Caco-2 (cell line): ENCODE data around the gene KATNA1. TPM values are rescaled to one million over a fixed set of nuclear protein-coding genes. Genes with fewer than 3 reads are reported as not detected.

Experiments
- BruUV-seq: library from RNA; stranded (reverse); fragments of 400-500 nt; replicated peaks from 2 replicates; lab custom pipeline; 2021; lab: Mats Ljungman, UMichigan
- CTCF ChIA-PET: fragments of 300-600 bp; sonication (Branson Sonifier 250); formaldehyde crosslinking; loops from one replicate; lab custom pipeline; 2022; ENCODE audit warnings: antibody characterized with exemption; lab: Charles Lee
- POLR2A ChIA-PET: fragments of 300-600 bp; sonication (Branson Sonifier 250); formaldehyde crosslinking; loops from one replicate; lab custom pipeline; 2022; ENCODE audit warnings: antibody characterized with exemption; lab: Charles Lee
- DNase-seq, 2 experiments: peaks; one replicate each; pipeline versions ENCODE4 v3.0.0 to v3.0.0-alpha.2; 2020 to 2022
- H3K27me3 ChIP-seq: replicated peaks from 2 replicates; pipeline ENCODE4 v1.6.0; 2011; ENCODE audit warnings: low read length; ENCODE audit not compliant: control insufficient read depth, insufficient read depth
- H3K36me3 ChIP-seq: 2 replicates; pipeline ENCODE4 v1.5.1; 2011; ENCODE audit warnings: low read length; ENCODE audit not compliant: control insufficient read depth, insufficient read depth
- H3K4me1 ChIP-seq: fragments of 250-450 bp; sonication (Bioruptor Pico); 2 replicates; pipeline ENCODE4 v1.5.1; 2020; ENCODE audit warnings: mild to moderate bottlenecking
- H3K4me3 ChIP-seq: 2 replicates; pipeline ENCODE4 v1.5.1; 2011; ENCODE audit warnings: low read depth, mild to moderate bottlenecking, control low read depth, low read length
- H3K9me3 ChIP-seq: fragments of 250-450 bp; sonication (Bioruptor Pico); 2 replicates; pipeline ENCODE4 v1.5.1; 2020; ENCODE audit warnings: mild to moderate bottlenecking, moderate library complexity
- H3K27ac Mint-ChIP-seq: one replicate; pipeline ENCODE4 v1.8.0; 2022; ENCODE audit warnings: mixed read lengths; ENCODE audit not compliant: unreplicated experiment
- H3K27me3 Mint-ChIP-seq: one replicate; pipeline ENCODE4 v1.8.0; 2022; ENCODE audit warnings: mixed read lengths; ENCODE audit not compliant: insufficient read depth, unreplicated experiment
- H3K36me3 Mint-ChIP-seq: one replicate; pipeline ENCODE4 v1.8.0; 2022; ENCODE audit warnings: mild to moderate bottlenecking, mixed read lengths; ENCODE audit not compliant: insufficient read depth, unreplicated experiment
- H3K4me1 Mint-ChIP-seq: one replicate; pipeline ENCODE4 v1.8.0; 2022; ENCODE audit warnings: low read depth, mixed read lengths; ENCODE audit not compliant: unreplicated experiment
- H3K4me3 Mint-ChIP-seq: one replicate; pipeline ENCODE4 v1.8.0; 2022; ENCODE audit warnings: mild to moderate bottlenecking, moderate library complexity, mixed read lengths; ENCODE audit not compliant: unreplicated experiment
- H3K9me3 Mint-ChIP-seq: one replicate; pipeline ENCODE4 v1.8.0; 2022; ENCODE audit warnings: mixed read lengths; ENCODE audit not compliant: unreplicated experiment
- intact Hi-C: fragments of 100-400 bp; cut with micrococcal nuclease; formaldehyde crosslinking; loops from one replicate; pipeline ENCODE4 v1.10.0; 2022; ENCODE audit not compliant: unreplicated experiment
- total RNA-seq: library from RNA; stranded (reverse); gene quantifications from 2 replicates; pipeline ENCODE4 v1.2.3, GENCODE V29; 2022
- TF ChIP-seq, protein P1 (sequence below), 2 experiments: fragments of 200-600 bp in 1 of 2; IDR thresholded peaks; 1 replicate in 1 of 2; 2 replicates in 1 of 2; pipeline versions ENCODE4 v1.5.1 to v1.8.0; 2011 to 2022; ENCODE audit warnings: antibody characterized with exemption in 1 of 2, control low read depth in 1 of 2, inconsistent platforms in 1 of 2, low read depth in 1 of 2, low read length in 1 of 2, mild to moderate bottlenecking in 1 of 2, moderate library complexity in 1 of 2; ENCODE audit not compliant: insufficient read depth in 1 of 2, severe bottlenecking in 1 of 2, unreplicated experiment in 1 of 2

KATNA1 gene
- total RNA-seq, 1 experiment from 2014 or later: 19.2 TPM

DNA sequence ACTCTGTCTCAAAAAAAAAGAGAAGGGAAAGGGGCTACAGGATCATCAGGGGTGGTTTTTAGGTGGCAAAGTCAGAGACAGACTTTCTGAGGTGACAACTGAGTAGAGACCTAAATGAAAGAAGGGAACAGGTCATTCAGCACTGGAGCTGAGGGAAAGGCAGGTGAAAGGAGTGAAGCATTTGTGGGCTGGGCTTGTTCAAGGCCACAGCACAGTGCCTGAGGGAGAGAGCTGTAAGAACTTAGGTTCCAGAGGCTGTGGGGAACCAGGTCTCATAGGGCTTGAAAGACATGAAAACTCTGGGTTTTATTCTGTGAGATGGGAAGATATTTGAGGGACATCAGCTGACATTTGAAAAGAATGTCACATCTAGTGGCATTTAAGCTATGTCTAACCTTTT lies 20.8 kb downstream of the KATNA1 start:
- Histone ChIP-seq H3K27me3 (no peaks in the 10 kb centered on the region), H3K36me3 (no peaks in the 10 kb centered on the region), H3K9me3 (no peaks in the 10 kb centered on the region), H3K4me3 (no peak overlapping the region), H3K4me1 (no peaks in the 10 kb centered on the region)
- Mint-ChIP-seq H3K27ac (no peak overlapping the region), H3K4me1 (peaks cover 5% of the 10 kb centered on the region), H3K36me3 (peaks cover 13% of the 10 kb centered on the region), H3K9me3 (no peaks in the 10 kb centered on the region), H3K27me3 (no peaks in the 10 kb centered on the region), H3K4me3 (no peak overlapping the region)
- DNase-seq: no peak
- POLR2A ChIA-PET: no interaction called here
- TF ChIP-seq, protein P1, sequence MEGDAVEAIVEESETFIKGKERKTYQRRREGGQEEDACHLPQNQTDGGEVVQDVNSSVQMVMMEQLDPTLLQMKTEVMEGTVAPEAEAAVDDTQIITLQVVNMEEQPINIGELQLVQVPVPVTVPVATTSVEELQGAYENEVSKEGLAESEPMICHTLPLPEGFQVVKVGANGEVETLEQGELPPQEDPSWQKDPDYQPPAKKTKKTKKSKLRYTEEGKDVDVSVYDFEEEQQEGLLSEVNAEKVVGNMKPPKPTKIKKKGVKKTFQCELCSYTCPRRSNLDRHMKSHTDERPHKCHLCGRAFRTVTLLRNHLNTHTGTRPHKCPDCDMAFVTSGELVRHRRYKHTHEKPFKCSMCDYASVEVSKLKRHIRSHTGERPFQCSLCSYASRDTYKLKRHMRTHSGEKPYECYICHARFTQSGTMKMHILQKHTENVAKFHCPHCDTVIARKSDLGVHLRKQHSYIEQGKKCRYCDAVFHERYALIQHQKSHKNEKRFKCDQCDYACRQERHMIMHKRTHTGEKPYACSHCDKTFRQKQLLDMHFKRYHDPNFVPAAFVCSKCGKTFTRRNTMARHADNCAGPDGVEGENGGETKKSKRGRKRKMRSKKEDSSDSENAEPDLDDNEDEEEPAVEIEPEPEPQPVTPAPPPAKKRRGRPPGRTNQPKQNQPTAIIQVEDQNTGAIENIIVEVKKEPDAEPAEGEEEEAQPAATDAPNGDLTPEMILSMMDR (IDR thresholded peaks at IDR 0.05; ENCODE audit: insufficient read depth in 1 of 2, low read depth in 1 of 2, low read length in 1 of 2, severe bottlenecking in 1 of 2, unreplicated experiment in 1 of 2): no peak
- no TSS peak for BruUV-seq
- CTCF ChIA-PET: no interaction called here
- intact Hi-C loops: no loop called here

DNA sequence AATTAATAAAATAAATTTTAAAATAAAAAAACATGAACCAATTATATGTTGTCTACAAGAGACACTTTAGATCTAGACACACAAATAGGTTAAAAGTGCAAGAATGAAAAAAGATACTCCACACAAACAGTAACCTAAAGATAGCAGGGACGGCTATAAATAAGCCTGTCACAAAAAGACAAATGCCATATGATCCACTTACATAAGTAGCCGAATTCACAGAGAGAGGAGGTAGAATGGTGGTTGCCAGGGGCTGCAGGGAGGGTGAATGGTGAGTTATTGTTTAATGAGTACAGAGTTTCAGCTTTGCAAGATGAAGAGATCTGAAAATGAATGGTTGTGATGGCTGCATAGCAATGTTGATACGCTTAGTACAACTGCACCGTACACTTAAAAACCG lies 32.7 kb downstream of the KATNA1 start:
- H3K27me3 Mint-ChIP-seq: no peaks in the 10 kb centered on the region
- H3K36me3 Mint-ChIP-seq: peaks cover 4% of the 10 kb centered on the region
- BruUV-seq: no TSS peak
- Histone ChIP-seq H3K4me3 (no peak overlapping the region), H3K9me3 (no peaks in the 10 kb centered on the region), H3K36me3 (no peaks in the 10 kb centered on the region; the same call in 1 of the 2 replicates), H3K27me3 (no peaks in the 10 kb centered on the region), H3K4me1 (no peaks in the 10 kb centered on the region)
- DNase-seq: no peak
- no peaks in the 10 kb centered on the region for H3K9me3 Mint-ChIP-seq
- TF ChIP-seq, protein P1 (IDR thresholded peaks at IDR 0.05; ENCODE audit: insufficient read depth in 1 of 2, low read depth in 1 of 2, low read length in 1 of 2, severe bottlenecking in 1 of 2, unreplicated experiment in 1 of 2): no peak
- H3K27ac Mint-ChIP-seq: no peak overlapping the region
- CTCF ChIA-PET: no interaction called here
- H3K4me1 Mint-ChIP-seq: no peaks in the 10 kb centered on the region
- no peak overlapping the region for H3K4me3 Mint-ChIP-seq
- POLR2A ChIA-PET: no interaction called here
- intact Hi-C loops: no loop called here

DNA sequence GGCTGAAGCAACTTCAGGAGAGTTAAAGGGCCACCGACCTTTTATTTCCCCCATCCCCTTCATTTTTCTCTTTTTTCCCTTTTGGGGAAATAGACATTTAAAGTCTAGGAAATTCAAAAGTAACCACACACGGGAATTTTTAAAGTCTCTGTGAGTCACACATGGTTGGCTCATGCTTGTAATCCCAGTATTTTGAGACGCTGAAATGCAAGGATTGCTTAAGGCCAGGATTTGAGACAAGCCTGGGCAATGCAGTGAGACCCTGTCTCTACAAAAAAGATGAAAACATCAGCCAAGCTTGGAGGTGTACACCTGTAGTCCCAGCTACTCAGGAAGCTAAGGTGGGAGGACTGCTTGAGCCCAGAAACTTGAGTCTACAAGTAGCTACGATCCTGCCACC lies 34.2 kb downstream of the KATNA1 start:
- POLR2A ChIA-PET: no interaction called here
- H3K27ac Mint-ChIP-seq: no peak overlapping the region
- Histone ChIP-seq H3K9me3 (no peaks in the 10 kb centered on the region), H3K27me3 (no peaks in the 10 kb centered on the region), H3K36me3 (no peaks in the 10 kb centered on the region; the same call in 1 of the 2 replicates), H3K4me1 (no peaks in the 10 kb centered on the region), H3K4me3 (no peak overlapping the region)
- H3K4me1 Mint-ChIP-seq: no peaks in the 10 kb centered on the region
- no TSS peak for BruUV-seq
- H3K27me3 Mint-ChIP-seq: no peaks in the 10 kb centered on the region
- intact Hi-C loops: no loop called here
- peaks cover 4% of the 10 kb centered on the region for H3K36me3 Mint-ChIP-seq
- CTCF ChIA-PET: no interaction called here
- TF ChIP-seq, protein P1 (IDR thresholded peaks at IDR 0.05; ENCODE audit: insufficient read depth in 1 of 2, low read depth in 1 of 2, low read length in 1 of 2, severe bottlenecking in 1 of 2, unreplicated experiment in 1 of 2): no peak
- H3K4me3 Mint-ChIP-seq: no peak overlapping the region
- H3K9me3 Mint-ChIP-seq: no peaks in the 10 kb centered on the region
- no peak for DNase-seq
